Measurements from ENCODE around the gene ANKRD36C. TPM values are rescaled to one million over a fixed set of nuclear protein-coding genes. Genes with fewer than 3 reads are reported as not detected.

Gene ANKRD36C
- total RNA-seq: 33.3 and 66.2 TPM in 2 replicates

GRCh38 chr2:95991351-95992094 lies at the start of gene ANKRD36C:
TSS of gene ANKRD36C (minus strand) at chr2:95991824. CDS start at chr2:95991708, 116 bp downstream.

GRCh38 chr2:96034792-96035191 lies 43.2 kb upstream of the ANKRD36C start, which contains the start of gene GPAT2:
TSS of gene GPAT2 (minus strand) at chr2:96034916. CDS start at chr2:96032359, 2,557 bp downstream.

Other genes starting within 250 kb of the ANKRD36C start
- gene GPAT2, start 43.1 kb upstream of the ANKRD36C start, total RNA-seq: 2.7 and 11.0 TPM in 2 replicates
- not detected in 2 replicates for gene ADRA2B, start 124.7 kb upstream of the ANKRD36C start, total RNA-seq
- 0.23 TPM in 1 of 2 replicates, not detected in the other for gene ASTL, start 146.7 kb upstream of the ANKRD36C start, total RNA-seq
- 3.0 and 4.2 TPM in 2 replicates for gene DUSP2, start 153.6 kb upstream of the ANKRD36C start, total RNA-seq
- 108 and 144 TPM in 2 replicates for gene STARD7, start 217.0 kb upstream of the ANKRD36C start, total RNA-seq